Stimulated activated CD8-positive, alpha-beta memory T cell treated with anti-CD3 and anti-CD28 coated beads, Interleukin-7, amount 100 ng/mL, for 48 hours (primary cell): ENCODE data around the gene RAB11FIP3.

Experiments
- DNase-seq, 2 donors: peaks; one replicate each; pipeline ENCODE4 v3.0.0-alpha.2; 2020; ENCODE audit warnings: low read depth in 1 of 2; ENCODE audit errors: extremely low read depth in 1 of 2

Gene RAB11FIP3

DNA sequence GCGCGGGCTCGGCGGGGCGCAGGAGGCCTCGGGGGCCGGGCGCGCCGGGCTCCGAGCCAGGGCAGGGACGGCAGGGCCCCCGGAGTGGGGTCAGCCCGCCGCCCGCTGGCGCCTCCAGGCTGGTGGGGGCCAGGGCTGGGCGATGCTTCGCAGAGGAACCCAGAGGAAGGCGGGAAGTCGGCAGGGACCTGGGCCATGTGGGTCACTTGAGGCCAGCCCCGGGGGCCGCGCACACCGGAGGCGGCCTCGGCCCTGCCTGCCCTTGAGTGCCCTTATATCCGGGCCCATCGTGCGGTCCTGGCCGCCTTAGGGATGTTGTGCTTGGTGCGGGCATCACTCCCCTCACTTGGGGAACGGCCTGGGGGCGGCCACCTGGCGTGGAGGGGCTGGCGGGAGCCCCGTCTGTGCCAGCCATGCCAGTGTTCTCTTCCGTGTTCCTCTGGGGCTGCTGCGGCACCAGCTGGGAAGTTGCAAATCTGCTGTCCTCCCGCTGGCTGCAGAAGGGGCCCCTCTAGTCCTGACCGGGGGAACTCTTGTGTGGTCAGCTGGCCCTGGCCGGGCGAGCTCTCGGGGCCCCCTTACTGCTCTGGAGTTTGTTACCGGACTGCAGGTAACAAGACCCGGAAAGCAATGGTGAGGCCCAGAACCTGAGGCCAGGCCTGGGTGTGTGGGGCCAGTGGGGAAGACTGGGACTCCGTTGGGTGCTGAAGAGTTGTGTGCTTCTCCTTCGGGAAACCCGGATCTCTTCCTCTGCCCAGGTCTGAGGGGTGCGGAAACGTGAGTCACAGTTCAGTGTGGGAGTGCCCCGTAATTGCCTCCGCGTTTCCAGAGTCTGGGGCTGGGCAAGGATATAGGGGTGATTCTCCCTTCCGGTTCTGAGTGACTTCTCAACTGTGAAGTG lies 102.9 kb downstream of the RAB11FIP3 start:
- peak in 1 of 2 donors; percentile 39 for DNase-seq

DNA sequence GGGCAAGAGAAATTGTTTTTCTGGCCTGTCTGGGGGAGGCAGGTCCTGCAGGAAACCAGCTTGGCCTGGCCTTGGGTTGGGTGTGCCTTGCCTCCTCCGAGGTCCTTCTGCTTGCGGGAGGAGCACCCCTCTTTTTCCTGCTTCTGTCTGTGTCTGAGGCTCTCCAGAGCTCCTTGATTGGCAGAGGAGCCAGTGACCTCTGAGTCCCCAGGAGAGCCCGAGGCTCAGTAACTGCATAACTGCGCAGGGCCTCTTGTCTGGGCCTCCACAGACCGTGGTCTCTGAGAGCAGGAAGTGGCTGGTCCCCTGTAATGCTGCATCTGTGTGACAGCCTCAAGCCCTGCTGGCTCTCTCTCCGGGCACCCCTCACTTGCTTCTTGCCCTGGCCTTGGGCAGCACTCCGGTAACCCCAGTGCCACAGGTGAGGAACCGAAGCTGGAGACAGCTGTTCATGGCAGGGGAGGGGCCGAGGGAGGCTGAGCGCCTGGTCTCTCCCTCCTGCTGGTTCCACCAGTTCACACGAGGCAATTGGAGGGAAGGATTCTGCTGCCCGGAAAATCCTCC lies 103.6 kb downstream of the RAB11FIP3 start:
- DNase-seq = no peak

DNA sequence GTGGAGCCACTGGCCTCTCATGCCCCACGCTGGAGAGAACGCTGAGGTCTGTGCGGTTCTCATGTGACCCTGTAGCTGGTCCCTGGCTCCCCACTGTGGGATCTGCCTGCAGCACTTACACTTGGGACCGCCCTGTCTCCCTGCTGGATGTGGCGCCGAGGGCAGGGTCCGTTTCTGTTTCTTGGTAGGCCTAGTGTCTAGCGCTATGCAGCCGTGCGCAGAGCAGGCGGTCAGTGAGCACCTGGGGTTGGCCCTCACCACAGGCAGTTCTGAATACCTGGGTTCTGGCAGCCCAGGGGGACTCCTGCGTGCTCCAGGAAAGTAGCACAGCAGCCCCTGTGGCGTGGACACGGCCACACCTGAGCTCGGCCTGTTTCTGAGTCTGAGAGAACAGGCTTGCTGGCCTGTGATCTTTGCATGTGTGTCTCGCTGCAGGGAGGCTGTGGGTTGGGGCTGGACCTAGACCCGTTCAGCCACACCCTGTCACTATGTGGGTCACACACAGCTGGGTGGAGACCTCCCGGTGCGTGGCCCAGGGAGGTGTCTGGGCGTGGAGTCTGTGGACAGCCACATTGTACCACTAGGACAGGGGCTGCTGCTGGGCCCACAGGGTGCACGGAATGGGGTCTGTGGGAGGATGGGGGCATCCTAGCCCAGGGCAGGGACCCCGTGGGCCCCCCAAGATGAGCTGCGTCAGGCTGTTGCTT lies 104.8 kb downstream of the RAB11FIP3 start:
- no peak for DNase-seq

DNA sequence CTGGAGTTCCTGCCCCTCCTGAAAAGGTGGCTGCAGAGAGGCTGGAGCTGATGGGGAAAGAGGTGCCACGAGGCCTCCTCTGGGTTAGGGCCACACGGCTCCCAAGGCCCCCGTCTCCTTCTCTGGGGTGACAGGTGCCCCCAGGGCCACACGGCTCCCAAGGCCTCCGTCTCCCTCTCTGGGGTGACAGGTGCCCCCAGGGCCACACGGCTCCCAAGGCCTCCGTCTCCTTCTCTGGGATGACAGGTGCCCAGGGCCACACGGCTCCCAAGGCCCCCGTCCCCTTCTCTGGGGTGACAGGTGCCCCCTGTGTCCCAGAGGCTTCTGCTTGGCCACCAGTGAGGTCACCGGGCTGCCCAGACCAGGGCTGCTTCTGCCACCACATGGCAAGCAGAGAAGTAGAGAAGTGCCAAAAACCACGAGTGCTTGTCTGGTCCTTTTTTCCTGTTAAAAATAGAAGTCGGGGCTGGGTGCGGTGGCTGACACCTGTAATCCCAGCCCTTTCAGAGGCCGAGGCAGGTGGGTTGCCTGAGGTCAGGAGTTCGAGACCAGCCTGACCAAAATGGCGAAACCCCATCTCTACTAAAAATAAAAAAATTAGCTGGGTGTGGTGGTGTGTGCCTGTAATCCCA lies 106.2 kb downstream of the RAB11FIP3 start:
- DNase-seq = no peak

DNA sequence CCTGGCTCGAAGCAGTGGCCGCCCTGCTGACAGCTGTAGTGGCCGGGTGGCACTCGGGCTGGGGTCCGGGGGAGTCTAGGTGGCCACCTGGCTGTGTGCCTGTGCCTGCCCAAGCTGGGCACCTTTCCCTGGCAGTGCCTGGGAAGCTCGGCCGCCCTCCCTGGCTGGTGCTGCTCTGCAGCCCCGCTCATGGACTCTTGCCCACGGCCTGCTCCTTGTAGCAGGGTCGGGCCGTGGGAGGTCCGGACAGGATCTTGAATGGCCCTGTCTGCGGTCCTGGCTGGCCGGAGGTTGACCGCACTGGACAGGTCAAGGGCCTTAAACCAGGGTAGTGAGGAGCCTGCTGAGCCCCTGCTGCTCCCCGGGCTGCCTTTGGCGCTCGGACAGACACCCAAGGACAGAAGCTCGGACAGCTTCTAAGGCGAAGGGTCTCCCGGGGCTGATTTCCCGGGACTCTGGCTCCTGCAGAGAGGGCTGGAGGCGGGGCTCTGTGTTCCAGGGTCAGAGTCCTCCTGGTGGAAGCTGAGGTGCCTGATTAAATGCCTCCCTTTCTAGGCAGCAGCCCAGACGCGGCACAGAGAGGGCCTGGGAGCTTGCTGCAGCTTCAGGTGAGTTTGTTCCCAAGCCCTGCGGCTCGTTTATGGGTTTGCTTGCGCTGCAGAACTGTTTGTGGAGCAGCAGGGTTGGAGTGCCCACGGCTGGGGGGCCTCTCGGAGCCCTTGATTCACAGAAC lies 108.1 kb downstream of the RAB11FIP3 start:
- no peak for DNase-seq

DNA sequence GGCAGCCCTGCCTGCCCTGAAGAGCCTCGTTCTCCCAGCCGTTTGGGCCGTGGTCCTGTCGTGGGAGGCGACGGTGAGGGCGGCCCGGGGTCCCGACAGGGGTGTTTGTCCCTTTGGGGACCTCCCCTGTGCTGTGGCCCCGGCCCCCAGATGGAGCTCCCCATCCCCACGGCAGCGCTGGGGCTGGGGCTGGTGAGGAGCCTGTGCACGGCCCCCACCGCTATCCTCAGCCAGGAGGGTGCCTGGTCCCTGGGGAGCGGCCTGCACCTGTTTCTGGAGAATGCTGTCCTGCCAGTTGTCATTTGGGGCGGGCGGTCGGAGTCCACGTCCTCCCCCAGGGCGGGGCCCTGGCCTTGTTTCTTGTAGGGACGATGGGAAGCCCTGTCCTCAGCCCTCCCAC lies 108.7 kb downstream of the RAB11FIP3 start:
- no peak for DNase-seq

DNA sequence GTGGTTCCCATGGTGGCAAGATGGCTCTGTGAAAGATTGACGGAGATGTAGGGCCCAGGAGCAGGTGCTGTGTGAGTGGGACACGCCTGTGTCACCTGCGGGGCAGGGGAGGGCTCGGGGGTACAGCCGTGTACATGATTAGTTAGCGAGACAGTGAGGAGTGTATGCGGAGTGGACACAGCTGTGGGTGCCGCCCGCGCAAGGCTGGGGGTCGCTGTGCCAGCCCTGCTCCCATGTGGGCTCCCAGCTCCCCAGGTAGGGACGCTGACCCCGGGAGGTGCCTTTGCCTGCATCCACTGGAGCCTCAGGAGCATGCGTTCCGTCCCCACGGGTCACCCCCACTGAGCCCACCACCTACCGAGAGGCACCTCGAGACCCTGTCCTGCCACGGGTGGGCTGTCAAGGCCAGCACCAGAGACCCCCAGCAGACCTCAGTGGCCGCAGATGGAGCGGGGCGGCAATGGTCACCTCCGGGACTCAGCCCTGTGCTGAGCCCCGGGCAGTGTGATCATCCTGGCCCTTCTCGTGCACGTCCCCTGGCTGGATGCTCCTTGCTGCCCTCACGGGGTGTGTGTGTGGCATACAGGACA lies 109.5 kb downstream of the RAB11FIP3 start:
- no peak for DNase-seq

DNA sequence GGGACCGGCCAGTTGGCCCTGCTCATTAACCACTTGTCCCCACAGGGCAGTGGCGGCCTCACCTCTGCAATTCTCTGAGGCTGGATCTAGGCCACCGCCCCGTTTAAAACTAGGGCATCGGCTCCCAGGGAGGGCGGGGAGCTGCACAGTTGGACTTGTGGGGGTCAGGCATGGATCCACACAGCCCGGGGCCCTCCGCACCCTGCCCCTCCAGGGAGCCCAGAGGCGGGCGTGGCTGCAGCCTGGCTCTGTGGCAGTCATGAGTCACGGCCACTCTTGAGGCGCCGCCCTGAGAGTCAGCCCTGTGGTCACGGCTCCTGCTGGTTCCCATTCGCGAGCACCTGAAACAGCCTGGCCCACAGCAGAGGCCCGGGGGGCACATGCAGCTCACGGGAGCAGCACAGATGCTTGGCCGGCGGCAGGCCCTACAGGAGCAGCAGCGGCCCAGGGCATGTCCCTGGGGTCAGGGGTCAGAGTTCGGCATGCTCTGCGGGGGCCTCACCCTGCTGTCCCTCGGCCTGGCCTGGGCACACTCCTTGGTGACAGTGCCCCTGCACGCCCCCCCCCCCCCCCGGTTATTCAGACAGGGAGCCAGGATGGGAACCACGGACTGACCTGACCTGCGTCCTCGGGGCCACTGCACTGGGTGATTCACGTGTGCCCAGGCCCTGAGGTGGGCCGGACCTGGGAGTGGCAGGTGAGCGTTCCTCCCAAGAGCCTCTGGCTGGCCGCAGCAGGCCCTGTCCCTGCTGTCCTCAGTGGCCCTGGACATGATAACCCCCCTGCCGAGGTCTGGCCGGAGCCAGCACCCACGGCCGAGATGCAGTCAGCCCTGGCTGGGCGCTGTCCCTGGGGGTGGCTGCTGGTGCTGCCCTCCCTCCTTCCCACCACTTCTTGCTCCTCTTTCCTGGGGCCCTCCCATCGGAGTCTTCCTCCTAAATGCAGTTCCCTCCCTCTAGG lies 110.3 kb downstream of the RAB11FIP3 start:
- no peak for DNase-seq

DNA sequence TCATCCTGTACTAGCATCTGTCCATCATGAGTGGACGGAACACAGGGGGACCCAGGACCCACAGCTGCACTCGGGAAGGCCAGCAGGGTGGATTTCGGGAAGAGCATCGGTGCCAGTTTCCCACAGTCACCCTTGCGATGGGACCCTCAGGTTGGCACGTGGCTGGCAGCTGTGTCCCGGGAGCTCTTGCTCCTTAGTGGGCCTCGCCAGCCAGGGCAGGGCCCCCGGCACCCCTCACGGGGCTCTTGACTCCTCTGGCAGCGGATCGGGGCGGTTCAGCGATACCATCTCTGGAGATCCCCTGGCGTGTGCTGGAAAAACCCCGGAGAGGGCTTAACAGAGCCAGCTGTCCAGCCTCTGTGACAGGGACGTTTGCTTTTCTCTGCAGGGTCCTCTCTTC lies 111.3 kb downstream of the RAB11FIP3 start:
- no peak for DNase-seq

DNA sequence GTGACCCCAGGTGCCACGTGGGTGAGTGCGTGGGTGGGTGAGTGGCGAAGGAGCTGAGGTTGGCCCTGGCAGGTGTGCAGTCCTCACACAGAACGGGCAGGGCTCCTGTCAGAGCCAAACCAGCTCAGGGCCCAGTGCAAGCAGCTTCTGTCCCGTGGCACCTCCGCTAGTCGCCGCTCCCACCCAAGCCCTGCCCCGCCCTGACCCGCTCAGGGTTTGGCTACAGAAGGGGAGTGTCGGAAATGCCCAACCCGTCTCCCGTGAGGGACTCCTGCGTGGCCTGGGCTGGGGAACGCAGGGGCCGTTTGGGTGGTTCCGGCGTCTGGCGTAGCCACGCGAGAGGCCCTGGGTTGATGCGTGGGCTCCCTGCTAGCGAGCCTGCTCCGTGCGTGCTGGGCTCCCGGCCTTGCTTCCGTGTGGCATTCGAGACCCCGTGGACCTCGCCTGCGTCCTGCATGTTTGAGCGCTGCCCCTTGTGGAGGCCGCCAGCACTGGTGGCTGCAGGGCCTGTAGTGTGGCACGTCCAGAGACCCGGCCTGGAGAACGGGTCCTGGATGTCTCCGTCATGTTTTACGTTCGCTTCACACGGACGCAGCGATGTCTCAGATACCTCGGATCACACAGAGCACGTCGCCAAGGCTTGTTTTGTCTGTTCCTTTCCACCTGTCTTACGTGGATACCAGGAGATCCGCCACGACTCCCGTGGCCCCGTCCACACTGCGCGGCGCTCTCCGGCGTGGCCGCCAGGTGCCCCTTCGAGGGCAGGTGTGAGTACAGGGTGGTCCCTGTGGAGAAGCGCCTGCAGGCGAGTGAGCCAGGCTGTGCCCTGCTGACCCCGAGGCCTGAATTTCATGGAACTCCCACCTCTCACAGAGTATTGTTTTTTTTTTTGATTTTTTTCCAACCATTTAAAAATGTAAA lies 112.2 kb downstream of the RAB11FIP3 start:
- no peak for DNase-seq

DNA sequence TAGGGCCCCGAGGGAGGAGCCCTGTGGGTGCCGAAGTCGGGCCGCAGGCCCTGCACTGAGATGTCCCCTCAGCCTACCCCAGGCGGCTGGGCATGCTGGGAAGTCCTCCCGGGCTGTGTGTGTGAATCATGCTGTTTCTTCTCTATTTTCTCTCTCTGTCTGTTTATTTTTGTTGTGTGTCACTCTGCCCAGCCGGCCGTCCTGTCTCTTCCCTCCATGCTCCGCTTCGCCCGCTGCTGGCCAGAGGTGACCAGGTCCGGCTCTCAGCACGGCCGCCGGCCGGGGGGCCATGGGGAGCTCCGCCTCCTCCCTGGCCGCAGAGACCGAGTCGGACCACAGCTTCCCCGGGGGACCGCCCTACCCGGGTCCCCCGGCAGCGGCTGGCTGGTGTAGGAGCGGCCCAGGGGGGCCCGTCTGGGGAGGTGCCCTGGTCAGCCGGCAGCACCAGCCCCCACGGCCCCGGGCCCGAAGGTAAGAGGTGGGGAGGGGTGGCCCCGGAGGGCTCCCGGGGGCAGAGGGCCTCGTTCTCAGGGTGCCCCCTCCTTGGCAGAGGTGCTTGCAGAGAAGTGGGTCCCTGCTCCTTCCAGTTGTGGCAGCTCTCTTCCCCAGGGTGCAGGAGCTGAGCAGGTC lies 114.6 kb downstream of the RAB11FIP3 start:
- no peak for DNase-seq

DNA sequence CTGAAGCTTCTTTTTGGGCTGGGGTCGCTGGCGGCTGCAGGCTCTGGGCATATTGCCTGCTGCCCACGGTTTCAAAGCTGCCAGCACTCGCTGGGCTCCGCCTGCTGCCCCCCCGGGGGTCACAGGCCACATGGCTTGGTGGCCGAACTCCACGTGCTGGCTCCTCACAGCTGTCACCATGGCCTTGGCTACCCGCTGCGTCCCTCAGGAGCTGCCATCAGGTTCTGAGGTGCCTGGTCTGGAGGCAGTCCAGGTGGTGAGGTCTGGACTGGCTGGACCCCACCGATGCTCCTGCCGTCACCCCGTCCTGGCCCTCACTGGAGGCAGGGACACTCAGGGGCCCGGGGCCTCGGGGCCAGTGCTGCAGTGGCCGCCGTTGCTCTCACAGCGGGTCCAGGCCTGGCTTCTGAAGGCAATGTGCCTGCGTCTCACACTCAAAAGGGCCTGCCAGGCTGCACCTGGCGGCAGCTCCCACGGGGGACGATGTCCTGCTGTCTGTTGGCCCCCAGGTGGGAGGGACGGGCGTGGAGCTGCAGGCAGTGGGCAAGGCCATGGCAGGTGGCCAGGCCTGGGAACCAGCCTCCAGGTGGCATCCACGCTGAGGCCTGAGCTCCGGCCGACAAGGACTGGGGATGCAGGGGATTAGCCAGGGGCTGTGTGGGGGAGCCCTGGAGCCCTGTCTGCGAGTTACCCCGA lies 115.3 kb downstream of the RAB11FIP3 start:
- no peak for DNase-seq

DNA sequence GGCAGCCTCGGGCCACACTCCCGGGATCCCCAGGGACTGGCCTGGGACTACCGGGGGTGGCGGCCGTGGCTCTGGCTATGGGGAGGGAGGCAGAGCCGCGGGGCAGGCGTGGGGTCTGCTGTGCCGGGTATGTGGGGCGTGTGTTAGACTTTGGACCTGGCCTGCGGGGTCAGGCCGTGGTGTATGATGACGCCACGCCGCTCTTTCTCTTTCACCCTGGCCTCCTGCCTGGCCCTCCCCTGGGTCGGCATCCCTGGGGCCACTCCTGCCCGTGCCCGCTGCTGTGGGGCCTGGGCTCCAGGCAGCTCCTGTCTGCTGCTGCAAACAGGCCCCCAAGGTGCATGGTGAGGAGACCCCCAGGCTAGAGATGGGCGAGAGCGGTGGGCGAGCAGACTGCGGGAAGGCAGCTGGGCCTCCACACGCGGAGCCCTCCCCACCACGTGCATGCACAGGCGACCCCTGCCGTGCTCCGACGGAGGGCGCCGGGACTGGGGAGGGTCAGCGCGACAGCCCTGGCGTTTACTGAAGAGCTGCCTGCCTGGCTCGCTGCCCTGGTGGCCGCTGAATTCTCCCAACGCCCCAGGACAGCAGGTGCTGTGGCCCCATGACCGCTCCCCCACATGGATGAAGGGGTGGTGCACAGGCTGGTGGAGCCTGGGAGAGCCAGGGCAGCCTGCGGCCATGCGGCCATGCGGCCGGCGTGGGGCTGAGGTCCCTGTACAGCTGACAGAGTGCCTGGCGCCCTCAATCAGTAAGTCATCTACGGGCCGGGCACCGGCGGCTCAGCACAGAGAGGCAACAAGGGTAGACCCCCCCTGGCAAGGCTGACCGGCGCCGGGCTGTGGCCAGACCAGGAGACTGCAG lies 118.1 kb downstream of the RAB11FIP3 start:
- DNase-seq = no peak

DNA sequence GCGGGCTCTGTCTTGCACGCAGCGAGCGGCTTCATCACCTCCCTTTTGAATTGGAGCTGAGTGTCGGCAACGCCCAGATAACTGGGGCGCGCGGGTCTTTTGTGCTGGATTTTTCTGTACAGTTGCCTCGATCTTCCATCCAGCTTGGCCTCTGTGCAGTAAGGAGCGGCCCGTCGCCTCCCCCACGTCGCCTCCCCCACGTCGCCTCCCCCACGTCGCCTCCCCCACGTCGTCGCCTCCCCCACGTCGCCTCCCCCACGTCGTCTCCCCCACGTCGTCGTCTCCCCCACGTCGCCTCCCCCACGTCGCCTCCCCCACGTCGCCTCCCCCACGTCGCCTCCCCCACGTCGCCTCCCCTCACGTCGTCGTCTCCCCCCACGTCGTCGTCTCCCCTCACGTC lies 119.1 kb downstream of the RAB11FIP3 start:
- no peak for DNase-seq

DNA sequence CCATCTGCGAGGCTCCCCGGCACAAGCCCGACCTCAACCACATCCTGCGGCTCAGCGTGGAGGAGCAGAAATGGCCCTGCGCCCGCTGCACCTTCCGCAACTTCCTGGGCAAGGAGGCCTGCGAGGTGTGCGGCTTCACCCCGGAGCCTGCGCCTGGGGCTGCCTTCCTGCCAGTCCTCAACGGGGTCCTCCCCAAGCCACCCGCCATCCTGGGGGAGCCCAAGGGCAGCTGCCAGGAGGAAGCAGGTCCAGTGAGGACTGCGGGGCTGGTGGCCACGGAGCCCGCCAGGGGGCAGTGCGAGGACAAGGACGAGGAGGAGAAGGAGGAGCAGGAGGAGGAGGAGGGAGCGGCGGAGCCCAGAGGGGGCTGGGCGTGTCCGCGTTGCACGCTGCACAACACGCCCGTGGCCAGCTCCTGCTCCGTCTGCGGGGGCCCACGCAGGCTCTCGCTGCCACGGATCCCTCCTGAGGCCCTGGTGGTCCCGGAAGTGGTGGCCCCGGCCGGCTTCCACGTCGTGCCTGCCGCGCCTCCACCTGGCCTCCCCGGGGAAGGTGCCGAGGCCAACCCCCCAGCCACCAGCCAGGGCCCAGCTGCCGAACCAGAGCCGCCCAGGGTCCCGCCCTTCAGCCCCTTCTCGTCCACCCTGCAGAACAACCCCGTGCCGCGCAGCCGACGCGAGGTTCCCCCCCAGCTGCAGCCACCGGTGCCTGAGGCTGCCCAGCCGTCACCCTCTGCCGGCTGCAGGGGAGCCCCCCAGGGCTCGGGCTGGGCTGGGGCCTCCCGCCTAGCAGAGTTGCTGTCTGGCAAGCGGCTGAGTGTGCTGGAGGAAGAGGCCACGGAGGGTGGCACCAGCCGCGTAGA lies 121.7 kb downstream of the RAB11FIP3 start:
- DNase-seq = peak in 1 of 2 donors; percentile 30
